ENCODE data around the gene POTEB3.
"Not testable (repeated sequence)": the region's sequence is repeated elsewhere in the genome, so short reads cannot be mapped to it uniquely, and the experiment has no call there.

- TF ChIP-seq, protein P1, sequence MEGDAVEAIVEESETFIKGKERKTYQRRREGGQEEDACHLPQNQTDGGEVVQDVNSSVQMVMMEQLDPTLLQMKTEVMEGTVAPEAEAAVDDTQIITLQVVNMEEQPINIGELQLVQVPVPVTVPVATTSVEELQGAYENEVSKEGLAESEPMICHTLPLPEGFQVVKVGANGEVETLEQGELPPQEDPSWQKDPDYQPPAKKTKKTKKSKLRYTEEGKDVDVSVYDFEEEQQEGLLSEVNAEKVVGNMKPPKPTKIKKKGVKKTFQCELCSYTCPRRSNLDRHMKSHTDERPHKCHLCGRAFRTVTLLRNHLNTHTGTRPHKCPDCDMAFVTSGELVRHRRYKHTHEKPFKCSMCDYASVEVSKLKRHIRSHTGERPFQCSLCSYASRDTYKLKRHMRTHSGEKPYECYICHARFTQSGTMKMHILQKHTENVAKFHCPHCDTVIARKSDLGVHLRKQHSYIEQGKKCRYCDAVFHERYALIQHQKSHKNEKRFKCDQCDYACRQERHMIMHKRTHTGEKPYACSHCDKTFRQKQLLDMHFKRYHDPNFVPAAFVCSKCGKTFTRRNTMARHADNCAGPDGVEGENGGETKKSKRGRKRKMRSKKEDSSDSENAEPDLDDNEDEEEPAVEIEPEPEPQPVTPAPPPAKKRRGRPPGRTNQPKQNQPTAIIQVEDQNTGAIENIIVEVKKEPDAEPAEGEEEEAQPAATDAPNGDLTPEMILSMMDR (IDR thresholded peaks at IDR 0.05): not testable (repeated sequence)
- not testable (repeated sequence) for TF ChIP-seq POLR2A (IDR thresholded peaks at IDR 0.05)
Measured at GRCh38 chr15:21398511-21398910, 41.8 kb downstream of the POTEB3 start.
